ENCODE results near the gene INAVA.
"Not testable (repeated sequence)": the region's sequence is repeated elsewhere in the genome, so short reads cannot be mapped to it uniquely, and the experiment has no call there.

DNA sequence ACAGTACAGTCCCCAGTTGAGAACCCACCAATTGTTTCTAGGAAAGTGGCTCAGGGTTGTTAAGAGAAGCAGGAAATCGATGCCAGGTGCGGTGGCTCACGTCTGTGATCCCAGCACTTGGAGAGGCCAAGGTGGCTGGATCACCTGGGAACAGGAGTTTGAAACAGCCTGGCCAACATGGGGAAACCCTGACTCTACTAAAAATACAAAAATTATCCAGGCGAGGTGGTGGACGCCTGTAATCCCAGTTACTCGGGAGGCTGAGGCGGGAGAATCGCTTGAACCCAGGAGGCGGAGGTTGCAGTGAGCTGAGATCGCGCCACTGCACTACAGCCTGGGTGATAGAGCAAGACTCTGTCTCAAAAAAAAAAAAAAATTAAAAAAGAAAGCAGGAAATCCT lies 67.5 kb downstream of the INAVA start:
- TF ChIP-seq POLR2A, CTCF (IDR thresholded peaks at IDR 0.05): not testable (repeated sequence)
